Caki2 (cell line): ENCODE measurements around the gene ZNF593OS. TPM values are rescaled to one million over a fixed set of nuclear protein-coding genes. Genes with fewer than 3 reads are reported as not detected.
A peak's percentile ranks its signal among the peaks of the same experiment; 100 is the strongest.

Source experiments
- DNase-seq: peaks from one replicate; pipeline ENCODE4 v3.0.0-alpha.2; 2015; ENCODE audit warnings: low read depth
- in situ Hi-C: cut with HindIII; loops from 2 replicates; pipeline ENCODE4 v1.10.0; 2016; ENCODE audit warnings: low sequenced_read_pairs, low pct_unique_long_range_greater_than_20kb, mixed read lengths
- total RNA-seq: library from RNA; depleted of rRNA; stranded (reverse); fragments of >200 nt; shearing (Covaris generic); gene quantifications from 2 replicates; pipeline ENCODE4 v1.2.3, GENCODE V29; 2014; ENCODE audit warnings: low replicate concordance

ZNF593OS gene
- total RNA-seq, 1 experiment from 2014 or later = not detected

GRCh38 chr1:26189331-26189730, 17.7 kb upstream of the ZNF593OS start:
- DNase-seq = no peak
- in situ Hi-C loops = no loop called here

- in situ Hi-C loops = no loop called here
- no peak for DNase-seq
Observed at GRCh38 chr1:26188477-26188876, 16.8 kb upstream of the ZNF593OS start.

- DNase-seq = no peak
- in situ Hi-C loops = no loop called here
Observed at GRCh38 chr1:26187882-26188281, 16.2 kb upstream of the ZNF593OS start.

GRCh38 chr1:26184883-26185282, 13.3 kb upstream of the ZNF593OS start:
- DNase-seq = no peak
- in situ Hi-C loops = no loop called here

GRCh38 chr1:26184086-26184485, 12.5 kb upstream of the ZNF593OS start:
- in situ Hi-C loops = no loop called here

GRCh38 chr1:26182383-26182696, 10.7 kb upstream of the ZNF593OS start:
- in situ Hi-C loops = no loop called here
- no peak for DNase-seq

More at GRCh38 chr1:26184086-26184485, 12.5 kb upstream of the ZNF593OS start:
- DNase-seq = no peak

- DNase-seq = no peak
- in situ Hi-C loops = no loop called here
Observed at GRCh38 chr1:26181586-26182382, 10.2 kb upstream of the ZNF593OS start.

- DNase-seq = no peak
- in situ Hi-C loops = no loop called here
Observed at GRCh38 chr1:26180010-26180506, 8.4 kb upstream of the ZNF593OS start.

- no peak for DNase-seq
- in situ Hi-C loops = no loop called here
Observed at GRCh38 chr1:26177182-26177684, 5.6 kb upstream of the ZNF593OS start, which contains the start of gene CNKSR1. CNKSR1 (plus strand) TSS chr1:26177491; CDS start chr1:26177548, 57 bp downstream.

GRCh38 chr1:26175346-26175745, 3.7 kb upstream of the ZNF593OS start:
- DNase-seq = no peak
- in situ Hi-C loops = no loop called here

- in situ Hi-C loops = no loop called here
- DNase-seq = no peak
Observed at GRCh38 chr1:26170472-26170821, 1.2 kb downstream of the ZNF593OS start.

GRCh38 chr1:26169669-26170471, 1.8 kb downstream of the ZNF593OS start, which contains the start of gene ZNF593:
ZNF593 (plus strand) TSS chr1:26169908; CDS start chr1:26169984, 76 bp downstream.
- DNase-seq = peak; percentile 76
- in situ Hi-C loops = no loop called here

- in situ Hi-C loops = no loop called here
- DNase-seq = no peak
Observed at GRCh38 chr1:26169198-26169554, 2.5 kb downstream of the ZNF593OS start.

GRCh38 chr1:26168410-26169197, 3.0 kb downstream of the ZNF593OS start, which contains the start of gene C1orf232:
C1orf232 (minus strand) TSS chr1:26168963; CDS start chr1:26168499, 464 bp downstream.
- no peak for DNase-seq
- in situ Hi-C loops = no loop called here

GRCh38 chr1:26166719-26167281, 4.8 kb downstream of the ZNF593OS start:
- DNase-seq = no peak
- in situ Hi-C loops = no loop called here

GRCh38 chr1:26164861-26165842, 6.5 kb downstream of the ZNF593OS start:
- no peak for DNase-seq
- in situ Hi-C loops = no loop called here
